Measurements from ENCODE around the gene LILRB4.
"Not testable (repeated sequence)": the region's sequence is repeated elsewhere in the genome, so short reads cannot be mapped to it uniquely, and the experiment has no call there.

The LILRB4 gene

GRCh38 chr19:54662730-54663129 is at the start of gene LILRB4:
LILRB4 (plus strand) TSS chr19:54662985; CDS start chr19:54663034, 49 bp downstream.
- DNase-seq: no peak

GRCh38 chr19:54614726-54615125 is 48.1 kb upstream of the LILRB4 start:
- DNase-seq: no peak

GRCh38 chr19:54616057-54616456 is 46.7 kb upstream of the LILRB4 start:
- DNase-seq: no peak

GRCh38 chr19:54616821-54617560 is 45.8 kb upstream of the LILRB4 start:
- DNase-seq: no peak

- no peak for DNase-seq
Measured at GRCh38 chr19:54620464-54620863, 42.3 kb upstream of the LILRB4 start.

GRCh38 chr19:54622431-54622830 is 40.4 kb upstream of the LILRB4 start:
- no peak for DNase-seq

GRCh38 chr19:54624234-54624633 is 38.6 kb upstream of the LILRB4 start:
- not testable (repeated sequence) for DNase-seq

GRCh38 chr19:54624934-54625730 is 37.7 kb upstream of the LILRB4 start:
- not testable (repeated sequence) for DNase-seq

- no peak for DNase-seq
Measured at GRCh38 chr19:54626757-54627156, 36.0 kb upstream of the LILRB4 start.

GRCh38 chr19:54627912-54628311 is 34.9 kb upstream of the LILRB4 start:
- not testable (repeated sequence) for DNase-seq

- not testable (repeated sequence) for DNase-seq
Measured at GRCh38 chr19:54630262-54630661, 32.5 kb upstream of the LILRB4 start, which contains the start of gene LILRB1. LILRB1 (plus strand) TSS chr19:54630484; CDS start chr19:54631074, 590 bp downstream.

GRCh38 chr19:54630782-54631181 is 32.0 kb upstream of the LILRB4 start:
- DNase-seq: no peak

- not testable (repeated sequence) for DNase-seq
Measured at GRCh38 chr19:54631489-54632337, 31.1 kb upstream of the LILRB4 start.

GRCh38 chr19:54632517-54632916 is 30.3 kb upstream of the LILRB4 start:
- DNase-seq: not testable (repeated sequence)

GRCh38 chr19:54633401-54633800 is 29.4 kb upstream of the LILRB4 start:
- no peak for DNase-seq

- not testable (repeated sequence) for DNase-seq
Measured at GRCh38 chr19:54636081-54636480, 26.7 kb upstream of the LILRB4 start.

GRCh38 chr19:54638683-54639082 is 24.1 kb upstream of the LILRB4 start:
- DNase-seq: no peak

- not testable (repeated sequence) for DNase-seq
Measured at GRCh38 chr19:54642953-54643352, 19.8 kb upstream of the LILRB4 start.

GRCh38 chr19:54643583-54643982 is 19.2 kb upstream of the LILRB4 start:
- not testable (repeated sequence) for DNase-seq

- no peak for DNase-seq
Measured at GRCh38 chr19:54644056-54644455, 18.7 kb upstream of the LILRB4 start.

GRCh38 chr19:54646331-54646841 is 16.4 kb upstream of the LILRB4 start:
- no peak for DNase-seq

- no peak for DNase-seq
Measured at GRCh38 chr19:54648129-54648528, 14.7 kb upstream of the LILRB4 start.

All from NCI-H2029 treated with DMSO at 0.1 percent for 48 hours (cell line).